Measurements from ENCODE around the gene SLC30A10. TPM values are rescaled to one million over a fixed set of nuclear protein-coding genes. Genes with fewer than 3 reads are reported as not detected.

SLC30A10 gene
- total RNA-seq (not detected), polyA plus RNA-seq (ENCODE audit: insufficient read depth, low read depth, low replicate concordance) (not detected)
- long read RNA-seq, donor 1 = 0 reads
- long read RNA-seq, donor 2 = 0 reads
- long read RNA-seq, donor 3 = 0 reads
- long read RNA-seq, donor 4 = 0 reads
- long read RNA-seq, donor 5 = 0 reads
- long read RNA-seq, donor 6 = 0 reads
- long read RNA-seq, donor 7 = 0 reads
- long read RNA-seq, donor 8 = 0 reads
- long read RNA-seq, donor 9 = 0 reads
- long read RNA-seq, donor 10 = 0 reads

- peak within 1 kb of the TSS; percentile 16 to 55 (median 49) for H3K4me3 ChIP-seq (ENCODE audit: low read length in 3 of 3)
- peaks cover 3% of the 10 kb centered on the region for H3K27me3 ChIP-seq (ENCODE audit: control insufficient read depth, insufficient read depth, low read length)
- H3K27ac ChIP-seq (ENCODE audit: low read depth in 2 of 2, low read length in 2 of 2) = no peak within 1 kb of the TSS
- DNase-seq (peak; percentile 42 to 78 (median 46)), FAIRE-seq (no peak)
- no peak within 1 kb of the TSS for H3K9ac ChIP-seq (ENCODE audit: low read length in 3 of 3)
- intact Hi-C loops (cut with DNase I) = no loop called here
- TF ChIP-seq CTCF (IDR thresholded peaks at IDR 0.05; ENCODE audit: borderline replicate concordance, extremely low read depth, insufficient read depth) = peak; percentile 1
- H3K9me3 ChIP-seq (ENCODE audit: control insufficient read depth in 2 of 3, insufficient read depth in 1 of 3, low read length in 3 of 3) = no peaks in the 10 kb centered on the region
- no peaks in the 10 kb centered on the region for H3K36me3 ChIP-seq (ENCODE audit: control insufficient read depth in 2 of 3, insufficient read depth in 3 of 3, low read length in 3 of 3)
- H3K4me1 ChIP-seq (ENCODE audit: control insufficient read depth in 2 of 3, insufficient read depth in 2 of 3, low read depth in 1 of 3, low read length in 3 of 3) = peaks cover 0 to 5% (median 0%) of the 10 kb centered on the region in 3 donors
Measured at GRCh38 chr1:219927956-219928790, at the start of gene SLC30A10. TSS of gene SLC30A10 (minus strand) at chr1:219928557. CDS start at chr1:219928440, 117 bp downstream.

GRCh38 chr1:219973213-219973612, 44.9 kb upstream of the SLC30A10 start:
- DNase-seq = no peak
- Histone ChIP-seq H3K27me3 (ENCODE audit: control insufficient read depth, insufficient read depth, low read length) (no peaks in the 10 kb centered on the region), H3K27ac (ENCODE audit: low read depth in 2 of 2, low read length in 2 of 2) (no peak overlapping the region), H3K36me3 (ENCODE audit: control insufficient read depth in 2 of 3, insufficient read depth in 3 of 3, low read length in 3 of 3) (peaks cover 0 to 28% (median 14%) of the 10 kb centered on the region in 3 donors), H3K4me1 (ENCODE audit: control insufficient read depth in 2 of 3, insufficient read depth in 2 of 3, low read depth in 1 of 3, low read length in 3 of 3) (no peaks in the 10 kb centered on the region), H3K4me3 (ENCODE audit: low read length in 3 of 3) (no peak overlapping the region), H3K9ac (ENCODE audit: low read length in 3 of 3) (no peak overlapping the region), H3K9me3 (ENCODE audit: control insufficient read depth in 2 of 3, insufficient read depth in 1 of 3, low read length in 3 of 3) (no peaks in the 10 kb centered on the region)
- TF ChIP-seq CTCF (IDR thresholded peaks at IDR 0.05; ENCODE audit: borderline replicate concordance, extremely low read depth, insufficient read depth) = no peak
- FAIRE-seq = no peak
- intact Hi-C loops (cut with DNase I) = no loop called here

- no peak overlapping the region for H3K4me3 ChIP-seq (ENCODE audit: low read length in 3 of 3)
- peaks cover 0 to 15% (median 6%) of the 10 kb centered on the region in 3 donors for H3K36me3 ChIP-seq (ENCODE audit: control insufficient read depth in 2 of 3, insufficient read depth in 3 of 3, low read length in 3 of 3)
- DNase-seq (no peak), FAIRE-seq (no peak)
- H3K9ac ChIP-seq (ENCODE audit: low read length in 3 of 3) = no peak overlapping the region
- no peaks in the 10 kb centered on the region for H3K4me1 ChIP-seq (ENCODE audit: control insufficient read depth in 2 of 3, insufficient read depth in 2 of 3, low read depth in 1 of 3, low read length in 3 of 3)
- H3K9me3 ChIP-seq (ENCODE audit: control insufficient read depth in 2 of 3, insufficient read depth in 1 of 3, low read length in 3 of 3) = no peaks in the 10 kb centered on the region
- intact Hi-C loops (cut with DNase I) = no loop called here
- no peak for TF ChIP-seq CTCF (IDR thresholded peaks at IDR 0.05; ENCODE audit: borderline replicate concordance, extremely low read depth, insufficient read depth)
- no peaks in the 10 kb centered on the region for H3K27me3 ChIP-seq (ENCODE audit: control insufficient read depth, insufficient read depth, low read length)
- H3K27ac ChIP-seq (ENCODE audit: low read depth in 2 of 2, low read length in 2 of 2) = no peak overlapping the region
Measured at GRCh38 chr1:219967361-219967760, 39.0 kb upstream of the SLC30A10 start.
